RKO (cell line): ENCODE data around the gene DLGAP5.

Source experiments
- DNase-seq: peaks from one replicate; pipeline ENCODE4 v3.0.0-alpha.2; 2016; ENCODE audit warnings: low spot score

The DLGAP5 gene

GRCh38 chr14:55180006-55180405 lies 11.4 kb downstream of the DLGAP5 start:
- no peak for DNase-seq

DNA sequence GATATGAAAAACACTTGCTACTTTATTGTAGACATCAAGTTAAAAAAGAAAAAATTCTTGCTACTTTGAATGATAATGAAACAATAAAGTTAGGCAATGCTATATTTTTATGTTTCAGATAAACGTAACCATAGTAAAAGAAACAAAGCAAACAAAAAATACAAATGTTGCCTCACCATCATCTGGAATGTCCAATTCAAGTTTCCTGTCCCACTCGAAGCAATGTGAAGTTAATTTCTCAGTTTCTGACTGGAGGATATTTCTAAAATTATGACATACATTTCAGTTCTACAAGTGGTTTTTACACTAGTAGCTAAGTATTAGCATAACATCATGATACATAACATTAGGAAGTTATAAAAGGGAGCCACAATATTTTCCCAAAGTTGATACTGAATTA lies 20.9 kb downstream of the DLGAP5 start:
- DNase-seq, result no peak

DNA sequence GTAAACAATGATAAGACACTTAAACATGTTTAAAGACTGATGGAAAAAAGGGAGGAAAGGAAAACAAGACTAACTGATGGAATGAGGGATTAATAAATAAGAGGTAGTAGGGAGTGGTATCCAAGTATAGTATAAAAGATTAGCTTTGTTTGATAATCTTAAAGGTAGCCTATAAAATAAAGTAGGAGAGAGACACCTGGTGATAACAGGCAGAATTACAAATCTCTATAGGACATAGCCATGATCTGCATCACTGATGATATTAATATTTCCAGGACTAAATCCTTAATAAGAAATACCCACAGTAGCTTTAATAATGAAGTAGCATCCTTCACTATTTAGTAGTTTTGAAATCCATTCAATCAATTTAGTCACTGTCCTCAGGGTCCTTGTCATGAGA lies 30.4 kb downstream of the DLGAP5 start:
- peak; percentile 60 for DNase-seq

- no peak for DNase-seq
Observed at GRCh38 chr14:55158412-55158811, 33.0 kb downstream of the DLGAP5 start.

DNA sequence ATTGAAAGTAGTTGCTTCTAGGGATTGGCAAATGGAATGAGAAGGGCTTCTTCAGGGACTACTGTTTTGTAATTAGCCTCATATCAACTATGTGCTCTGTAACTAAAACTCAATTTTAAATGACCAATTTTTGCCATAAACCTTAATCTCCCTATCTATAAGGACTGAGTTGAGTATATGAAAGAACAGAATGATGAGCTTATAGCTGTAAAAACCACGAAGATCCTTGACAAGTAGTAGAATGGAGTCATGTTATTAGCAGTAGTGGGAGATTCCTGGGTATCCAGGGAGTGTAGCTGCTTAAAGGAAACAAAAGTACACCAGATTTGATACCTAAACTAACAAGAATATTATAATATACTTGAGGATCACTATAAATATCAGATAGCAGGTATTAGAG lies 34.3 kb downstream of the DLGAP5 start:
- no peak for DNase-seq

DNA sequence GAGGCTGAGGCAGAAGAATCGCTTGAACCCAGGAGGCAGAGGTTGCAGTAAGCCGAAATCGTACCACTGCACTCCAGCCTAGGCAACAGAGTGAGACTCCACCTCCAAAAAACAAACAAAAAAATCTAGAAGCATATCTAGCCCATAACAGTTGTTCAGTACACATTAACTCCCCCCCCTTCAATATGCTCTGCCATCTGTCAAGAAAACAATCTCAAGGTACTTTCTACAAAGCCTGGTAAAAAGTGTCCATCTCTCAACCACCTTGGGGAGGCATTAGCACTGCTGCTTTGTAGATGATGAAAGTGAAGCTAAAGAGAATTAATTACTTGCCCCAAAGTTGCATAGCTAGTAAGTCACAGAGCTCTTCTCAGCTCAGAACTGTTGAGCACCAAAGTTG lies 37.4 kb downstream of the DLGAP5 start:
- no peak for DNase-seq

- DNase-seq, result no peak
Observed at GRCh38 chr14:55152052-55152753, 39.2 kb downstream of the DLGAP5 start.

GRCh38 chr14:55151601-55152000 lies 39.8 kb downstream of the DLGAP5 start:
- no peak for DNase-seq

DNA sequence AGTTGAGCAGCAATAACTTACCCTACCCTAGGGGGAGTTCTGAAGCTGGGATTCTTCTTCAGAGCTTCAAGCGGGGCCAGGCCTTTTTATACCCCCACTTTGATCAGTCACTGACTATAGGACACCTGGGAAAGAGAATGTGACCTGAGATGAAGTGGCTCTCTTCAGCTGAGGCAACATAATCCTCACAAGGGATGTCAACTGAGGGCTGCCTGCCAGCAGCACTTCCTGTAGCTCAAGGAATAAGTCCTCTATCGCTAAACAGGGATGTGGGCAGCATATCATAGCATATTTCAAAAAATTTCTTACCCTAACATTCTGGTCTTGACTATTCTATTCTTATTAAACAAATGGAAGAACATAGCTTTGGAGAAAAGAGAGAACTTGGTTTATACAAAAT lies 45.0 kb downstream of the DLGAP5 start:
- DNase-seq, result no peak

- DNase-seq, result no peak
Observed at GRCh38 chr14:55142466-55142865, 48.9 kb downstream of the DLGAP5 start.

GRCh38 chr14:55141825-55142224 lies 49.6 kb downstream of the DLGAP5 start:
- no peak for DNase-seq

DNA sequence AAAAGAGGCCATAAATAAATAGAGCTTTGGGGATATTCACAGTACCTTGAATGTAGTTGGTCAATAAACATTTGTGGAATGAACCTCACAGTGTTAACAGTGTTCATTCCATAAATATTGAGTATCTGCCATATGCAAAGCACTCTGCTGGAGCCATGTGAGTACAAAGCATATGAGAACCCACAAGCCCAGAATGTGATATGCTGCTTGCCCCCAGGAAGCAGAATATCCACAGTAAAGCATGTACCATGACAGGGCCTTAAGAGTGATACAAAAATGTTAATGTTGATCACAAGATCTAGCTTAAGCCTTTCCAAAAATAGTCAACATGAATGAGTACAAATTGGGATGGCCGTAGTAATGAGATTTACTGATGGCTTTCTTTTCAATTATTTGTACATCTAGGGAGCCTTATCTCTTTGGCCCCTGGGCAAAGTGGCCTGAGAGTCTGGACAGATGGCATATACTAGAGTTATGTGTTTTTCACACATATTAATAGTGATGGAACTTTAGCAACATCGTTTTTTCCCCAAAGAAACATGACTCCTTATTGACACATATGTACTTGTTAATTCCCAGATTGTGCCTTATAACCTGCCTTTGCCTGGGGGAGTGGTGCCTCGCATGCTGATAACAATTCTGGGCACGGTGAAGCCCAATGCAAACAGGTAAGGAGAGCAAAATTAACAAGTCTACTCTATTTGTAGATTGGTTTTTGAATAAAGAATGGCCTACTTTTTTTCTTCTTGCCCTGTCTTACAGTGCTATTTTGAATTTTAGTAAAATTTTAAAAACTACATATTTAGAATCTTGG lies 51.5 kb downstream of the DLGAP5 start:
- DNase-seq, result no peak

GRCh38 chr14:55139141-55139540 lies 52.2 kb downstream of the DLGAP5 start:
- no peak for DNase-seq

- no peak for DNase-seq
Observed at GRCh38 chr14:55138091-55138490, 53.3 kb downstream of the DLGAP5 start.

DNA sequence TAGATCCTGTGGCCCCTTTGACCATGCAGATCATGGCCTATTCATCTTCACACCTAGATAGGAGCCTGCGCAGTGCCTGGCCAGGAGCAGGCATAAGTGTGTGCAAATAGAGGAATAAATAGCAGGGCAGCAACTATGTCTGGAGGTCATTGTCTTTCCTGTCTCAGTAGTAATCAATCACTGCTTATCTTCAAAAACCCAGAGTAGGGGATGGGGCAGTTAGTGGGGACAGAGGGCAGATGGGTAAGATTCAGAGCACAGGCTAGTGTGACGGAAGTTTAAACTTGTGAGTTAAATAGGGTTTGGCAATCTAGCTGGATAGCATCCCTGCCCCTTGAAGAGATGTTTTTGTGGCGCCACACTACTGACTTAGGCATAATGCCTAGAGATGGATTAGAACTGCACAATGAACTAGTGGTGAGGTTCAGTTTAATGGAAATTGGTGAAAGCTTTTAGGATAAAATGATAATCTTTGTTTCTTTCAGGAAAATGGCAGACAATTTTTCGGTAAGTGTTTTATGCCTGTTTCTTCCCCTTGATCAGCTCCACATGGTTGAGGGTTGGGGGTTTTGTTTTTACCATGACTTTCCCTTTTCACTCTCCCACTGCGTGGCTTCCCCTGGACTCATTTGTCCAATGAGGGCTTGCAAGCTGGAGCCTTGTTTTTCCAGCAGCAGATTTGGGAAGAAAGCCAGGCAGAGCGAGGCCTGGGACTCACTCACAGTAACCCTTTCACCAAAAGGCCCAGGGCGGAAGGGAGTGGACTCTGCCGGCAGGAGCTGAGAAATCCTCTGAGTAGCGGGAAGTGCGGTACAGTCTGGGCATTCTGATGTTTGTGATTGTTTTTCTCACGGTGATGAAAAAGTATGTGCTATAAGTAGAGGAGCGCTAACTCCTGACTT lies 54.2 kb downstream of the DLGAP5 start:
- DNase-seq, result no peak

- no peak for DNase-seq
Observed at GRCh38 chr14:55136241-55136640, 55.1 kb downstream of the DLGAP5 start.

DNA sequence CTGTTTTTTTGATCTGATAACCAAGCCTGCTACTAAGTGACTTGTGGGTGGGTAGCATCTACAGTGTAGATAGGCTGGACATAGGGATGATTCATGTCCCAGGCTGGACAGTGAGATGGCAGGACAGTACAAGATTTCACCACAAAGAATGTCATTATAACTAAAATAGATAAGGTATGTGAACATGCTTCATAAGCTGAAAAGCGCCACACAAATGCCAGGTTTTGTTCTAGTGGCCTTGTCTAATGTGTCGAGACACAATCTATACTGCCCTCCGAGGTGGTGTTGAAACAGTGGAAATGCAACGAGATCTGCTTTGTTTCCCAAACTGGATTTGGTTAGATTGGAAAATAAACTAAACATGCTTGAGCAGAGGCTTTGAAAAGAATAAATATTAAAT lies 58.0 kb downstream of the DLGAP5 start:
- DNase-seq, result peak; percentile 43

GRCh38 chr14:55131370-55132137 lies 59.8 kb downstream of the DLGAP5 start:
- peak; percentile 27 for DNase-seq

DNA sequence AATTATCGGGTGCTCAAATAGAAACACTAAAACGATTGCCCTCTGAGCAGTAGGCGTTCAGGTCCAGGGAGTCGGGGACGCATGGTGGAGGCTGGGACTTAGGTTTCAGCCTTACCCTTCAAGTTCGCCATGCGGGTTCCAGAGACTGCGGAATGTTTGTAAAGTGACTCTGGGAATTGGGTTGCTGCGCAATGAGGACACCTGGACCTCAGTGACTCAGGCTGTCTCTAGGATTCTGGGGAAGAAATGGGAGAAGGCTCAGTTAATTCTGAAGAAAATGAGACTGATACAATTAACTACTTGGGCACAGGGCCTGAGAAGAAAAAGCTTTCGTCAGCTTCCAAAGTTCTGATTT lies 61.2 kb downstream of the DLGAP5 start:
- no peak for DNase-seq

DNA sequence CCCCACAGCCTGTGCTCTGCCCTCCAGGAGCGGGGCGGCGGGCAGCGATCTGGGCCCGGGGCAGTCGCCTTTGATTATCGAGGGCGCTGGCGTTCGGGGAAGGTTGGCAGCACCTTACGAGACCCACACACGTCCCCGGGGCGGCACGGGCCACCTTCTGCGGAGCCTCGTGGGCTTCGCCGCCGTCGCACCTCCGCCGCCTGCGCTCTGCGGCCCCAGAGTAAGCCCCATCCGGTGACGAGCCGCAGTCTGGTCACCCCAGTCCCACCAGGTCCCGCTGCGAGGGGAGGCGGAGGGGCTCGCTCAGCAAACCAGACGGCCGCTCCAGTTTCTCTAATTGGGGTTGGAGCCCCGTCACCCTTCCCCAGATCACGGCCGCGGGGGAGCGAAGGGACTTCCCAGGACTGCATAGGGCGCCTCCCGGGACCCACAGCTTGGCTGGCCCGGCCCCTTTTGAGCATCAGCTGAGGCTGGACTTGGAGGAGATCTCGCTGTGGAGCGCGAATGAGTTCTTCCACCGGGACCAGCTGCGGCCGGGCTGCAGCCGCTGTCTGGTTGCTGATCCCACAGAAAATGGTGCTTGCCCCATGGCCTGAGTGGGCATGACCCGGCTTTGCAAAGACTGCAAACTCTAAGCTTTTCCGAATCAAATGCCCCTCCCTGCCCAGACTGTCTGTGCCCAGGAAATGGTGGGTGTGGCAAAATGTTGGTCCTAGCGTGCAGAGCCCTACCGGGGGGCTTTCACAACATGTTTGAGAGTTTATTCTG lies 61.8 kb downstream of the DLGAP5 start:
- DNase-seq, result peak; percentile 59

DNA sequence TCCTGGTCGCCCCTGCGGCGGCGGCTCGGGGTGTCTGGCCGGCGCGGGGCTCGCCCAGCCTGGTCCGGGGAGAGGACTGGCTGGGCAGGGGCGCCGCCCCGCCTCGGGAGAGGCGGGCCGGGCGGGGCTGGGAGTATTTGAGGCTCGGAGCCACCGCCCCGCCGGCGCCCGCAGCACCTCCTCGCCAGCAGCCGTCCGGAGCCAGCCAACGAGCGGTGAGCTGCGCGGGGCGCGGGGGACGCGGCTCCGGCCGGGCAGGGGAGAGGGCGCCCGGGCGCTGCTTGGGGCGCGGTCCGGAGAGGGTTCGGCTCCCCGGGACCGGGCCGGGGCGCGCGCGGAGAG lies 62.3 kb downstream of the DLGAP5 start, which contains the start of gene LGALS3:
Gene LGALS3 (plus strand): TSS at position 167 of the 342 bp plus-strand sequence. CDS start 8,122 bp downstream, outside the sequence.
- peak; percentile 45 for DNase-seq
